Gastroesophageal sphincter (tissue), 4 donors: ENCODE results near the gene GOLGA6L2. TPM values are rescaled to one million over a fixed set of nuclear protein-coding genes. Genes with fewer than 3 reads are reported as not detected.
"Not testable (repeated sequence)": the region's sequence is repeated elsewhere in the genome, so short reads cannot be mapped to it uniquely, and the experiment has no call there.

Source experiments
- ATAC-seq: fragments of 150-250 bp; one replicate; pipeline ENCODE4 v1.9.1; 2016; ENCODE audit warnings: mild to moderate bottlenecking, moderate library complexity
- H3K27ac ChIP-seq, 4 donors: fragments of 200-600 bp; sonication (generic) in 3 of 4; 1 replicate in 3 of 4; 2 replicates in 1 of 4; pipeline ENCODE4 v1.5.1; 2016 to 2019
- H3K27me3 ChIP-seq: fragments of 200-600 bp; sonication (generic); one replicate; pipeline ENCODE4 v1.5.1; 2019
- H3K36me3 ChIP-seq, 2 donors: fragments of 200-600 bp; sonication (generic); one replicate each; pipeline ENCODE4 v1.5.1; 2019; ENCODE audit warnings: control low read depth in 1 of 2
- H3K4me1 ChIP-seq, 3 donors: fragments of 200-600 bp; sonication (generic); 1 replicate in 2 of 3; 2 replicates in 1 of 3; pipeline ENCODE4 v1.5.1; 2016 to 2019; ENCODE audit warnings: control low read depth in 2 of 3
- H3K4me3 ChIP-seq, 2 donors: fragments of 200-600 bp; sonication (generic); one replicate each; pipeline ENCODE4 v1.5.1; 2019; ENCODE audit warnings: mild to moderate bottlenecking in 1 of 2, moderate library complexity in 1 of 2
- H3K9me3 ChIP-seq, 3 donors: fragments of 200-600 bp; sonication (generic); one replicate each; pipeline ENCODE4 v1.5.1; 2017 to 2019; ENCODE audit warnings: control low read depth in 2 of 3
- EP300 ChIP-seq: sonication (generic); formaldehyde crosslinking; IDR thresholded peaks from one replicate; pipeline ENCODE4 v1.6.1; 2017; ENCODE audit warnings: antibody characterized with exemption, mild to moderate bottlenecking
- POLR2A ChIP-seq, 2 donors: fragments of 450-650 bp; IDR thresholded peaks; one replicate each; pipeline ENCODE4 v1.6.1; 2017; ENCODE audit warnings: antibody characterized with exemption in 2 of 2, mild to moderate bottlenecking in 2 of 2, moderate library complexity in 1 of 2
- POLR2AphosphoS5 ChIP-seq: sonication (generic); formaldehyde crosslinking; IDR thresholded peaks from one replicate; pipeline ENCODE4 v1.6.1; 2017; ENCODE audit warnings: antibody characterized with exemption
- WGBS, 2 donors: methylation state at CpG; one replicate each; pipeline ENCODE4 v1.1.5; 2018; ENCODE audit warnings: low coverage in 1 of 2; 5-methylcytosine and 5-hydroxymethylcytosine counted together
- total RNA-seq, 4 donors: library from RNA; depleted of rRNA; stranded (reverse); fragments of >200 nt; gene quantifications; one replicate each; pipeline ENCODE4 v1.1.0, GENCODE V29; 2016
- TF ChIP-seq, protein P1 (sequence below), 4 experiments: fragments of 200-600 bp in 2 of 4; fragments of 450-650 bp in 2 of 4; sonication (generic) in 1 of 4; IDR thresholded peaks; one replicate each; pipeline ENCODE4 v1.5.1; 2017 to 2019; ENCODE audit warnings: antibody characterized with exemption in 4 of 4, mild to moderate bottlenecking in 2 of 4, moderate library complexity in 2 of 4

Gene GOLGA6L2
- total RNA-seq, 4 donors from 2014 or later, result 0.19 TPM; not detected in 3

DNA sequence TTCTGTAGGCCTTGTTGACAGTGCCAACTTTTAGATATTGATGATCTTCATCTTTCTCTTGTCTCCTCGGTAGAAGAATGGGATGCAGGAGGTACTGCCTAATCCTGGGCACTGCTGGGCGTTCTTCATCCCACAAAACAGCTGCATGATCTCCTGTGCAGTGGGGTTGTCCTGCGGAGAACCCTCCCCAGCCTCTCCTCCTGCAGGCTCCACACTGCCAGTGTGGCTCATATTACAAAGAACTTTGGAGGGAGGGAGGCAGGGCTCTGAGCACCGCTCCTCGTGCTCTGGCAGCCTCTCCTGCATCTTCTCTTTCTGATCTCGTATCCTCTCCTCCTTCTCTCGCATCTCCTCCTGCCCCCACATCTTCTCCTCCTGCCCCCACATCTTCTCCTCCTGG lies 7.5 kb downstream of the GOLGA6L2 start:
- H3K4me1 ChIP-seq, result no peaks in the 10 kb centered on the region
- 39 to 71% methylated on average over 4 to 6 of the region's 7 CpGs for WGBS, 2 donors
- H3K36me3 ChIP-seq, result no peaks in the 10 kb centered on the region
- ATAC-seq, result no peak
- H3K4me3 ChIP-seq, result no peak overlapping the region
- no peaks in the 10 kb centered on the region for H3K9me3 ChIP-seq
- H3K27ac ChIP-seq, result no peak overlapping the region
- TF ChIP-seq POLR2AphosphoS5 (no peak), POLR2A (IDR thresholded peaks at IDR 0.05) (no peak), EP300 (no peak)
- TF ChIP-seq, protein P1, sequence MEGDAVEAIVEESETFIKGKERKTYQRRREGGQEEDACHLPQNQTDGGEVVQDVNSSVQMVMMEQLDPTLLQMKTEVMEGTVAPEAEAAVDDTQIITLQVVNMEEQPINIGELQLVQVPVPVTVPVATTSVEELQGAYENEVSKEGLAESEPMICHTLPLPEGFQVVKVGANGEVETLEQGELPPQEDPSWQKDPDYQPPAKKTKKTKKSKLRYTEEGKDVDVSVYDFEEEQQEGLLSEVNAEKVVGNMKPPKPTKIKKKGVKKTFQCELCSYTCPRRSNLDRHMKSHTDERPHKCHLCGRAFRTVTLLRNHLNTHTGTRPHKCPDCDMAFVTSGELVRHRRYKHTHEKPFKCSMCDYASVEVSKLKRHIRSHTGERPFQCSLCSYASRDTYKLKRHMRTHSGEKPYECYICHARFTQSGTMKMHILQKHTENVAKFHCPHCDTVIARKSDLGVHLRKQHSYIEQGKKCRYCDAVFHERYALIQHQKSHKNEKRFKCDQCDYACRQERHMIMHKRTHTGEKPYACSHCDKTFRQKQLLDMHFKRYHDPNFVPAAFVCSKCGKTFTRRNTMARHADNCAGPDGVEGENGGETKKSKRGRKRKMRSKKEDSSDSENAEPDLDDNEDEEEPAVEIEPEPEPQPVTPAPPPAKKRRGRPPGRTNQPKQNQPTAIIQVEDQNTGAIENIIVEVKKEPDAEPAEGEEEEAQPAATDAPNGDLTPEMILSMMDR (IDR thresholded peaks at IDR 0.05), result no peak
- peaks cover 13% of the 10 kb centered on the region for H3K27me3 ChIP-seq

DNA sequence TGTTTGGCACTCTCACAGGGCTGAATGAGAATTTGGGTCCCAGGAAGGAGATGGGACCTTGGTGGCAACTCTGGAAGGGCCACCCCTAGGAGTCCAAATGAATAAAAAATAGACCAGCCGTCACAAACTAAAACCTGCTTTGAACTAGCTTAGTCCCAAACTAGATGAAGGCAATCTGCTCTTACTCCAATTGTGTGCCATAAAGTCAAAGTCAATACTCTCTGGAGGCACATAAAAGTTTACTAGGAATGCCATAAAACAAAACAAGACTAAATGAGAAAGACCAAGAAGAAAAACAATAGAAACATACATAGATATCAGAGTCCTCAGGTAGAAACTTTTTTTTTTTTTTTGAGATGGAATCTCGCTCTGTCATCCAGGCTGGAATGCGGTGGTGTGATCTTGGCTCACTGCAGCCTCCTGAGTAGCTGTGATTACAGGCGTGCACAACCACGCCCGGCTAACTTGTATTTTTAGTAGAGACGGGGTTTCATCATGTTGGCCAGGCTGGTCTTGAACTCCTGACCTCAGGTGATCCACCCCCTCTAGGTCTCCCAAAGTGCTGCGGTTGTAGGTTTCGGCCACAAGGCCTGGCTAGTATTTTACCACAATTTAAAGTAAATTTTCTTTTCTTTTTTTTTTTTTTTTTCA lies 8.1 kb downstream of the GOLGA6L2 start:
- peaks cover 7% of the 10 kb centered on the region for H3K27me3 ChIP-seq
- no peaks in the 10 kb centered on the region for H3K4me1 ChIP-seq
- 50 to 61% methylated on average over 3 of the region's 9 CpGs for WGBS, 2 donors
- no peak for ATAC-seq
- TF ChIP-seq, protein P1 (IDR thresholded peaks at IDR 0.05), result no peak
- no peak overlapping the region for H3K4me3 ChIP-seq
- no peaks in the 10 kb centered on the region for H3K9me3 ChIP-seq
- H3K36me3 ChIP-seq, result no peaks in the 10 kb centered on the region
- no peak overlapping the region for H3K27ac ChIP-seq

DNA sequence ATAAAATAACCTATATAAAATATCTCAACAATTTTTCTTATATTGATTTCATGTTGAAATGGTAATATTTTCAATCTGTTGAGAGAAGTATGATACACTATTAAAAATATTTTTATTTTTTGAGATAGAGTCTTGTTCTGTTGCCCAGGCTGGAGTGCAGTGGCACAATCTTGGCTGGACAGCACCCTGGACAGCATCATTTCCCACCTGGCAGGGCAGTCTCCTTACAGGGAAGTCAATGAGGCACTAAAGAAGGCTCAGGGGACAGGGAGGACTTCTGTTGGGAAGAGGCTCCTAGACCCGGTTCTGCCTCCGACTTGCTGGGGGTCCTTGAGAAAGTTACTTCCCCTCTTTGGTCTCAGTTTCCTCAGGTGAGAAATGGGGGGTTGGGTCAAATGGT lies 9.4 kb downstream of the GOLGA6L2 start:
- Histone ChIP-seq H3K36me3 (no peaks in the 10 kb centered on the region), H3K9me3 (no peaks in the 10 kb centered on the region), H3K27me3 (no peaks in the 10 kb centered on the region), H3K4me3 (no peak overlapping the region), H3K27ac (no peak overlapping the region), H3K4me1 (no peaks in the 10 kb centered on the region)
- TF ChIP-seq, protein P1 (IDR thresholded peaks at IDR 0.05), result no peak
- TF ChIP-seq POLR2A (IDR thresholded peaks at IDR 0.05), result no peak
- TF ChIP-seq EP300, result no peak
- no peak for ATAC-seq
- WGBS, 2 donors, result no CpG with 5 or more reads among the region's 2 CpGs

- Histone ChIP-seq H3K4me3 (no peak overlapping the region), H3K27me3 (no peaks in the 10 kb centered on the region), H3K9me3 (no peaks in the 10 kb centered on the region), H3K27ac (no peak overlapping the region), H3K36me3 (no peaks in the 10 kb centered on the region), H3K4me1 (no peaks in the 10 kb centered on the region)
- no peak for ATAC-seq
- TF ChIP-seq POLR2A (IDR thresholded peaks at IDR 0.05) (no peak), POLR2AphosphoS5 (no peak), EP300 (no peak)
- TF ChIP-seq, protein P1 (IDR thresholded peaks at IDR 0.05), result no peak
- WGBS, 2 donors, result 76 to 80% methylated on average over 1 to 9 of the region's 9 CpGs
These were observed 9.9 kb downstream of the GOLGA6L2 start for GRCh38 chr15:23437146-23437545.

DNA sequence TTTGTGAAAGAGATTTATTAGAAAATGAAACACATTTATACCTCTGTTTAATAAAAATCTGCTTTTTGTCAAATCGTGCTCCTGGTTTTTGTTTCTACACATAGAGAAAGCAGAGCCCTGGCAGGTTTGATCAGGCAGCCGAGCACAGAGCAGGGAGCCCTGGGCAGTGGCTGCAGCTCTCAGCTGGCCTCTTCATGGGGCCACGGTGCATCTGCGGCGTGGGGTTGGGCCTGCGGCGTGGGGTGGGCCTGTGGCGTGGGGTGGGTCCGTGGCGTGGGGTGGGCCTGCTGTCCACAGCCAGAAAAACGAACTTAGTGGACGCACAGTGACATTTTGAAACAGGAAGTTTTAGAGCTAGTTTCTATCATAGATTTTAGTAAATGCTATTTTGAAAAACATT lies 10.6 kb downstream of the GOLGA6L2 start:
- no peak for ATAC-seq
- 41 to 61% methylated on average over 3 of the region's 12 CpGs for WGBS, 2 donors
- TF ChIP-seq, protein P1 (IDR thresholded peaks at IDR 0.05), result no peak
- TF ChIP-seq POLR2A (IDR thresholded peaks at IDR 0.05), result no peak
- TF ChIP-seq EP300, result no peak
- no peak for TF ChIP-seq POLR2AphosphoS5

GRCh38 chr15:23434699-23435098 lies 12.3 kb downstream of the GOLGA6L2 start:
- H3K36me3 ChIP-seq, result not testable (repeated sequence)
- 100% methylated on average over 1 of the region's 2 CpGs; no CpG with 5 or more reads in 1 of the 2 donors for WGBS, 2 donors

More for the DNA sequence above, 10.6 kb downstream of the GOLGA6L2 start:
- no peaks in the 10 kb centered on the region for H3K36me3 ChIP-seq
- no peak overlapping the region for H3K4me3 ChIP-seq
- no peak overlapping the region for H3K27ac ChIP-seq
- no peaks in the 10 kb centered on the region for H3K27me3 ChIP-seq
- H3K9me3 ChIP-seq, result no peaks in the 10 kb centered on the region
- H3K4me1 ChIP-seq, result no peaks in the 10 kb centered on the region

GRCh38 chr15:23425327-23425726 lies 21.7 kb downstream of the GOLGA6L2 start:
- not testable (repeated sequence) for H3K4me3 ChIP-seq, H3K36me3 ChIP-seq, ATAC-seq, H3K27me3 ChIP-seq, H3K9me3 ChIP-seq, H3K27ac ChIP-seq
- 71% methylated on average over 1 of the region's 8 CpGs; no CpG with 5 or more reads in 1 of the 2 donors for WGBS, 2 donors
- peaks cover 0 to 11% (median 0%) of the 10 kb centered on the region in 3 donors for H3K4me1 ChIP-seq

More at GRCh38 chr15:23434699-23435098, 12.3 kb downstream of the GOLGA6L2 start:
- not testable (repeated sequence) for H3K4me1 ChIP-seq, H3K4me3 ChIP-seq, H3K9me3 ChIP-seq, H3K27ac ChIP-seq, ATAC-seq, H3K27me3 ChIP-seq
